Measurements from ENCODE around the gene RAB28. TPM values are rescaled to one million over a fixed set of nuclear protein-coding genes. Genes with fewer than 3 reads are reported as not detected.

The RAB28 gene
- total RNA-seq, 1 experiment from 2014 or later = 12.1 TPM

GRCh38 chr4:13464973-13465372 lies 19.2 kb downstream of the RAB28 start:
- H3K36me3 ChIP-seq (ENCODE audit: control insufficient read depth in 1 of 2, insufficient read depth in 2 of 2, low read length in 2 of 2) = no peaks in the 10 kb centered on the region
- ATAC-seq (no peak), DNase-seq (ENCODE audit: low read depth, low spot score) (no peak)
- ChIA-PET CTCF (no interaction called here), RAD21 (ENCODE audit: low non-redundant PET in 1 of 2, low total read pairs in 2 of 2, uncharacterized antibody in 2 of 2, unreplicated experiment in 2 of 2) (no interaction called here), POLR2A (no interaction called here)
- TF ChIP-seq ZNF274 (IDR thresholded peaks at IDR 0.05; ENCODE audit: low read depth, low read length) = no peak
- no peak for TF ChIP-seq CBX3 (IDR thresholded peaks at IDR 0.05; ENCODE audit: low read depth)
- no peak for TF ChIP-seq EGR1 (IDR thresholded peaks at IDR 0.05; ENCODE audit: low read depth)
- TF ChIP-seq REST (IDR thresholded peaks at IDR 0.05; ENCODE audit: low read depth) = no peak
- TF ChIP-seq SRF (IDR thresholded peaks at IDR 0.05; ENCODE audit: low read depth) = no peak
- TF ChIP-seq ELF1 (IDR thresholded peaks at IDR 0.05; ENCODE audit: borderline replicate concordance, low read depth) = no peak
- no peak for TF ChIP-seq ZBTB33 (IDR thresholded peaks at IDR 0.05; ENCODE audit: extremely low read depth, insufficient replicate concordance, low read length)
- no peak for TF ChIP-seq EZH2phosphoT487 (IDR thresholded peaks at IDR 0.05; ENCODE audit: borderline replicate concordance)
- no peak for TF ChIP-seq CTCF (IDR thresholded peaks at IDR 0.05 in 2 of 3, conservative IDR thresholded peaks at IDR 0.05 in 1 of 3; ENCODE audit: borderline replicate concordance in 1 of 3, insufficient read depth in 1 of 3, low read depth in 2 of 3, low read length in 2 of 3)
- no peak for TF ChIP-seq JUND (IDR thresholded peaks at IDR 0.05)
- no peak for TF ChIP-seq EZH2 (IDR thresholded peaks at IDR 0.05)
- TF ChIP-seq POLR2AphosphoS5 (IDR thresholded peaks at IDR 0.05; ENCODE audit: low read depth, low read length) = no peak
- TF ChIP-seq POLR2A (IDR thresholded peaks at IDR 0.05; ENCODE audit: borderline replicate concordance, extremely low read depth, insufficient read depth, insufficient read length) = no peak
- TF ChIP-seq ZFX (IDR thresholded peaks at IDR 0.05) = no peak
- no peak for TF ChIP-seq ATF3 (IDR thresholded peaks at IDR 0.05)
- no peak overlapping the region for H2AFZ ChIP-seq (ENCODE audit: low read depth, low read length, poor library complexity, severe bottlenecking)
- no peak overlapping the region for H3K4me2 ChIP-seq (ENCODE audit: low read length)
- no peaks in the 10 kb centered on the region for H3K27me3 ChIP-seq (ENCODE audit: insufficient read depth, low read length)
- intact Hi-C loops (cut with micrococcal nuclease) = no loop called here
- H3K9ac ChIP-seq (ENCODE audit: low read length) = no peak overlapping the region
- no peak overlapping the region for H3K4me3 ChIP-seq (replicated peaks in 1 of 2; ENCODE audit: low read depth in 1 of 2, low read length in 2 of 2)
- H3K79me2 ChIP-seq (ENCODE audit: insufficient read depth, low read length) = peaks cover 50% of the 10 kb centered on the region
- no peaks in the 10 kb centered on the region for H3K9me2 ChIP-seq (ENCODE audit: insufficient read depth)
- H4K20me1 ChIP-seq (ENCODE audit: insufficient read depth) = no peaks in the 10 kb centered on the region
- no peaks in the 10 kb centered on the region for H3K4me1 ChIP-seq (ENCODE audit: control insufficient read depth in 1 of 2, insufficient read depth in 2 of 2, low read length in 2 of 2)
- no peak overlapping the region for H3K27ac ChIP-seq (ENCODE audit: low read depth, low read length)
- H3K9me3 ChIP-seq (ENCODE audit: control insufficient read depth in 1 of 2, insufficient read depth in 1 of 2, low read depth in 1 of 2, low read length in 2 of 2) = no peaks in the 10 kb centered on the region
- BruUV-seq (replicated peaks) = no TSS peak

All from HCT116 (cell line).